Gastrocnemius medialis (tissue), 4 donors: Measurements from ENCODE around the gene MTRFR.

Experiments used
- POLR2A ChIP-seq, 2 donors: fragments of 450-650 bp; IDR thresholded peaks; one replicate each; pipeline ENCODE4 v1.6.1; 2017; ENCODE audit warnings: antibody characterized with exemption in 2 of 2, mild to moderate bottlenecking in 2 of 2, moderate library complexity in 2 of 2
- TF ChIP-seq, protein P1 (sequence below), 5 experiments: fragments of 450-650 bp in 3 of 5; fragments of 200-600 bp in 2 of 5; sonication (generic) in 2 of 5; IDR thresholded peaks in 4 of 5; conservative IDR thresholded peaks in 1 of 5; 1 replicate in 4 of 5; 2 replicates in 1 of 5; pipeline ENCODE4 v1.5.1; 2016 to 2019; ENCODE audit warnings: antibody characterized with exemption in 5 of 5, mild to moderate bottlenecking in 3 of 5, moderate library complexity in 3 of 5

DNA sequence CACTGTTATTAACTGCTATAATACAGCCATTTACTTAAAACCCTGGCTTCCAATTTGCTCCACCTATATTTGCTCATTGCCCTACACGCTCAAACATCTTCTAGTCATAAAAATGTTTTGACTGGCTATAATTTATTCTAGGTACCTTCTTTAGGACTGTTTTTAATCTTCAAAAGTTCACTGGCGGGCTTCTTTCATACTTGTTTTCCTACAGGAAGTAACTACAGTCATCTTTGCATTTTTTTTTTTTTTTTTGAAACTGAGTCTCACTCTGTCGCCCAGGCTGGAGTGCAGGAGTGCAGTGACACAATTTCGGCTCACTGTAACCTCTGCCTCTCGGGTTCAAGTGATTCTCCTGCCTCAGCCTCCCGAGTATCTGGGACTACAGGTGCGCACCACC, 32.8 kb upstream of the MTRFR start:
- TF ChIP-seq, protein P1, sequence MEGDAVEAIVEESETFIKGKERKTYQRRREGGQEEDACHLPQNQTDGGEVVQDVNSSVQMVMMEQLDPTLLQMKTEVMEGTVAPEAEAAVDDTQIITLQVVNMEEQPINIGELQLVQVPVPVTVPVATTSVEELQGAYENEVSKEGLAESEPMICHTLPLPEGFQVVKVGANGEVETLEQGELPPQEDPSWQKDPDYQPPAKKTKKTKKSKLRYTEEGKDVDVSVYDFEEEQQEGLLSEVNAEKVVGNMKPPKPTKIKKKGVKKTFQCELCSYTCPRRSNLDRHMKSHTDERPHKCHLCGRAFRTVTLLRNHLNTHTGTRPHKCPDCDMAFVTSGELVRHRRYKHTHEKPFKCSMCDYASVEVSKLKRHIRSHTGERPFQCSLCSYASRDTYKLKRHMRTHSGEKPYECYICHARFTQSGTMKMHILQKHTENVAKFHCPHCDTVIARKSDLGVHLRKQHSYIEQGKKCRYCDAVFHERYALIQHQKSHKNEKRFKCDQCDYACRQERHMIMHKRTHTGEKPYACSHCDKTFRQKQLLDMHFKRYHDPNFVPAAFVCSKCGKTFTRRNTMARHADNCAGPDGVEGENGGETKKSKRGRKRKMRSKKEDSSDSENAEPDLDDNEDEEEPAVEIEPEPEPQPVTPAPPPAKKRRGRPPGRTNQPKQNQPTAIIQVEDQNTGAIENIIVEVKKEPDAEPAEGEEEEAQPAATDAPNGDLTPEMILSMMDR (IDR thresholded peaks at IDR 0.05 in 4 of 5, conservative IDR thresholded peaks at IDR 0.05 in 1 of 5) = no peak
- TF ChIP-seq POLR2A (IDR thresholded peaks at IDR 0.05) = no peak
